DND-41 (cell line): ENCODE results near the gene CLNS1A.

Experiments used
- CTCF ChIP-seq: IDR thresholded peaks from 2 replicates; pipeline ENCODE4 v1.5.1; 2012; ENCODE audit warnings: borderline replicate concordance, low read length, moderate library complexity, mild to moderate bottlenecking; ENCODE audit not compliant: poor library complexity, severe bottlenecking; ENCODE audit errors: extremely low read depth
- EZH2 ChIP-seq: IDR thresholded peaks from 3 replicates; pipeline ENCODE4 v1.6.1; 2012; ENCODE audit warnings: borderline replicate concordance, low read depth, mild to moderate bottlenecking, moderate library complexity, low read length, inconsistent platforms; ENCODE audit not compliant: severe bottlenecking

DNA sequence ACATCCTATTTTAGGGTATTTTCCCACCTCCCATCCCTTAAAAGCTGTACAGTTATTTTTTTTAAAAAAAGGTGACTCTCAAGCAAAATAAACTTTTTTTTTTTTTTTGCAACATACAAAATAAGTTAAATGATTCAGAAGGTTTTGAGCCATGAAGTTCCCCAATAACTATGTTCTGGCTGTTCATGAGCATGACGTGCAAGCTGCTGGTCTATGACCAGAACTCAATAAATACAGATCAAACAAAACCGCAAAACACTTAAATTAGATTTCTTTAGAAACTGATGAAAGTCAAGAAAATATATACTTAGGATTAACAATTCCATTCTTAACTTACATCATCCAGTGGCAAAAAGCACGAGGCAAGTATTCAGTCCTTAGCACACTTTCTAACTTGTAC, 24.1 kb upstream of the CLNS1A start:
- TF ChIP-seq CTCF, result no peak
- TF ChIP-seq EZH2, result no peak
